Measurements from ENCODE around the gene CELF2.

DNA sequence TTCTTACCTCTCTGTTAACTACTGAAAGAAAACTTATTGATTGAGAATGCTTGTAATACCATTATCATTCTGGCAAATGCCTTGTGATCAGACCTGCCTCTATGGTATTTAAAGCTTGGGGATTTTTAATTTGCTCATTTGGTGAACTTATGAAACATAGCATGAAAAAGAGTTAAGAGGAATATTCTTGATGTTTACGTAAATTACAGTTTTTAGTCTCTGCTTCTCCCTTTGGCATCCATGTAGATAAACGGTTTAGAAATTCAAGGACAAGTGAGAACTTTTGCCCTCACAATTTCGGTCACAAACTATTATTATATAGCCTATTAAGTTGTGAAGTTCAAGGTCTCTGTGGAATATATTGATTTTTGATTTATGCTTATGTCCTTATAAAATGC lies 11.2 kb upstream of the CELF2 start:
- TF ChIP-seq PRDM4 (tag by site-specific recombination; IDR thresholded peaks at IDR 0.05) (no peak), ZNF266 (tag by site-specific recombination; IDR thresholded peaks at IDR 0.05; ENCODE audit: low read depth) (no peak), ZNF830 (tag by site-specific recombination; IDR thresholded peaks at IDR 0.05; ENCODE audit: low read depth) (no peak), SETDB1 (IDR thresholded peaks at IDR 0.05; ENCODE audit: insufficient read length, low read length) (no peak), TSHZ1 (tag by site-specific recombination; IDR thresholded peaks at IDR 0.05; ENCODE audit: borderline replicate concordance) (no peak), ZSCAN5A (tag by site-specific recombination; IDR thresholded peaks at IDR 0.05) (no peak), ZFP41 (tag by site-specific recombination; IDR thresholded peaks at IDR 0.05; ENCODE audit: borderline replicate concordance) (no peak), ZNF76 (tag by site-specific recombination; IDR thresholded peaks at IDR 0.05; ENCODE audit: borderline replicate concordance, low read depth) (no peak), ZNF585B (tag by site-specific recombination; IDR thresholded peaks at IDR 0.05) (no peak)
- TF ChIP-seq, protein P1, sequence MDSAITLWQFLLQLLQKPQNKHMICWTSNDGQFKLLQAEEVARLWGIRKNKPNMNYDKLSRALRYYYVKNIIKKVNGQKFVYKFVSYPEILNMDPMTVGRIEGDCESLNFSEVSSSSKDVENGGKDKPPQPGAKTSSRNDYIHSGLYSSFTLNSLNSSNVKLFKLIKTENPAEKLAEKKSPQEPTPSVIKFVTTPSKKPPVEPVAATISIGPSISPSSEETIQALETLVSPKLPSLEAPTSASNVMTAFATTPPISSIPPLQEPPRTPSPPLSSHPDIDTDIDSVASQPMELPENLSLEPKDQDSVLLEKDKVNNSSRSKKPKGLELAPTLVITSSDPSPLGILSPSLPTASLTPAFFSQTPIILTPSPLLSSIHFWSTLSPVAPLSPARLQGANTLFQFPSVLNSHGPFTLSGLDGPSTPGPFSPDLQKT (IDR thresholded peaks at IDR 0.05; ENCODE audit: borderline replicate concordance, low read depth, low read length): no peak
- TF ChIP-seq, protein P2, sequence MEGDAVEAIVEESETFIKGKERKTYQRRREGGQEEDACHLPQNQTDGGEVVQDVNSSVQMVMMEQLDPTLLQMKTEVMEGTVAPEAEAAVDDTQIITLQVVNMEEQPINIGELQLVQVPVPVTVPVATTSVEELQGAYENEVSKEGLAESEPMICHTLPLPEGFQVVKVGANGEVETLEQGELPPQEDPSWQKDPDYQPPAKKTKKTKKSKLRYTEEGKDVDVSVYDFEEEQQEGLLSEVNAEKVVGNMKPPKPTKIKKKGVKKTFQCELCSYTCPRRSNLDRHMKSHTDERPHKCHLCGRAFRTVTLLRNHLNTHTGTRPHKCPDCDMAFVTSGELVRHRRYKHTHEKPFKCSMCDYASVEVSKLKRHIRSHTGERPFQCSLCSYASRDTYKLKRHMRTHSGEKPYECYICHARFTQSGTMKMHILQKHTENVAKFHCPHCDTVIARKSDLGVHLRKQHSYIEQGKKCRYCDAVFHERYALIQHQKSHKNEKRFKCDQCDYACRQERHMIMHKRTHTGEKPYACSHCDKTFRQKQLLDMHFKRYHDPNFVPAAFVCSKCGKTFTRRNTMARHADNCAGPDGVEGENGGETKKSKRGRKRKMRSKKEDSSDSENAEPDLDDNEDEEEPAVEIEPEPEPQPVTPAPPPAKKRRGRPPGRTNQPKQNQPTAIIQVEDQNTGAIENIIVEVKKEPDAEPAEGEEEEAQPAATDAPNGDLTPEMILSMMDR (tag by site-specific recombination; IDR thresholded peaks at IDR 0.05): no peak
- TF ChIP-seq, protein P3, sequence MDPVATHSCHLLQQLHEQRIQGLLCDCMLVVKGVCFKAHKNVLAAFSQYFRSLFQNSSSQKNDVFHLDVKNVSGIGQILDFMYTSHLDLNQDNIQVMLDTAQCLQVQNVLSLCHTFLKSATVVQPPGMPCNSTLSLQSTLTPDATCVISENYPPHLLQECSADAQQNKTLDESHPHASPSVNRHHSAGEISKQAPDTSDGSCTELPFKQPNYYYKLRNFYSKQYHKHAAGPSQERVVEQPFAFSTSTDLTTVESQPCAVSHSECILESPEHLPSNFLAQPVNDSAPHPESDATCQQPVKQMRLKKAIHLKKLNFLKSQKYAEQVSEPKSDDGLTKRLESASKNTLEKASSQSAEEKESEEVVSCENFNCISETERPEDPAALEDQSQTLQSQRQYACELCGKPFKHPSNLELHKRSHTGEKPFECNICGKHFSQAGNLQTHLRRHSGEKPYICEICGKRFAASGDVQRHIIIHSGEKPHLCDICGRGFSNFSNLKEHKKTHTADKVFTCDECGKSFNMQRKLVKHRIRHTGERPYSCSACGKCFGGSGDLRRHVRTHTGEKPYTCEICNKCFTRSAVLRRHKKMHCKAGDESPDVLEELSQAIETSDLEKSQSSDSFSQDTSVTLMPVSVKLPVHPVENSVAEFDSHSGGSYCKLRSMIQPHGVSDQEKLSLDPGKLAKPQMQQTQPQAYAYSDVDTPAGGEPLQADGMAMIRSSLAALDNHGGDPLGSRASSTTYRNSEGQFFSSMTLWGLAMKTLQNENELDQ (tag by site-specific recombination; IDR thresholded peaks at IDR 0.05; ENCODE audit: low read depth): no peak
